ENCODE results near the gene RAD9A.

The RAD9A gene

GRCh38 chr11:67442504-67443404, 51.0 kb downstream of the RAD9A start:
- no peak for DNase-seq

- DNase-seq = no peak
Observed at GRCh38 chr11:67445515-67445914, 53.7 kb downstream of the RAD9A start.
